ENCODE measurements around the gene TMEM43. TPM values are rescaled to one million over a fixed set of nuclear protein-coding genes. Genes with fewer than 3 reads are reported as not detected.

The TMEM43 gene
- total and polyA plus RNA-seq, 10 of the 15 experiments (the other 5 are each of a cell fraction or from before 2014, with no cell fraction given) = 7.2 to 33.0 (median 18.5) TPM

DNA sequence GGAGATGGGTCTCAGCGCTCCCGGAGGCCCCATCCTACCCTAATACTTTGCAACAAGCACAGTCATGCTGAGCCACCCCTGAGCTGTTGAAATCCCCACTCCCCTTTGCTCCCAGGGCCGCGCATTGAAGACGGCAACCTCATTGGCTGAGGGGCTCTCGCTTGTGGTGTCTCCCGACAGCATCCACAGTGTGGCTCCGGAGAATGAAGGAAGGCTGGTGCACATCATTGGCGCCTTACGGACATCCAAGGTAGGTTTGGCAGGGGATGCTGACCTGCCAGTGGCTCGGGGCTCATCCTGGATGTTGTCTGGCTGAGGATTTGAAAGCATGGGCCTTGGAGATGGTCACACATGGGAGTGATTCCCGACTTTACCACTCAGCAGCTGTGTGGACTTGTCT lies 5.9 kb downstream of the TMEM43 start (continued):
- TF ChIP-seq, protein P1, sequence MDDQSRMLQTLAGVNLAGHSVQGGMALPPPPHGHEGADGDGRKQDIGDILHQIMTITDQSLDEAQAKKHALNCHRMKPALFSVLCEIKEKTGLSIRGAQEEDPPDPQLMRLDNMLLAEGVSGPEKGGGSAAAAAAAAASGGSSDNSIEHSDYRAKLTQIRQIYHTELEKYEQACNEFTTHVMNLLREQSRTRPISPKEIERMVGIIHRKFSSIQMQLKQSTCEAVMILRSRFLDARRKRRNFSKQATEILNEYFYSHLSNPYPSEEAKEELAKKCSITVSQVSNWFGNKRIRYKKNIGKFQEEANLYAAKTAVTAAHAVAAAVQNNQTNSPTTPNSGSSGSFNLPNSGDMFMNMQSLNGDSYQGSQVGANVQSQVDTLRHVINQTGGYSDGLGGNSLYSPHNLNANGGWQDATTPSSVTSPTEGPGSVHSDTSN (IDR thresholded peaks at IDR 0.05; ENCODE audit: insufficient replicate concordance, low read depth, low read length) = no peak
- TF ChIP-seq, protein P2, sequence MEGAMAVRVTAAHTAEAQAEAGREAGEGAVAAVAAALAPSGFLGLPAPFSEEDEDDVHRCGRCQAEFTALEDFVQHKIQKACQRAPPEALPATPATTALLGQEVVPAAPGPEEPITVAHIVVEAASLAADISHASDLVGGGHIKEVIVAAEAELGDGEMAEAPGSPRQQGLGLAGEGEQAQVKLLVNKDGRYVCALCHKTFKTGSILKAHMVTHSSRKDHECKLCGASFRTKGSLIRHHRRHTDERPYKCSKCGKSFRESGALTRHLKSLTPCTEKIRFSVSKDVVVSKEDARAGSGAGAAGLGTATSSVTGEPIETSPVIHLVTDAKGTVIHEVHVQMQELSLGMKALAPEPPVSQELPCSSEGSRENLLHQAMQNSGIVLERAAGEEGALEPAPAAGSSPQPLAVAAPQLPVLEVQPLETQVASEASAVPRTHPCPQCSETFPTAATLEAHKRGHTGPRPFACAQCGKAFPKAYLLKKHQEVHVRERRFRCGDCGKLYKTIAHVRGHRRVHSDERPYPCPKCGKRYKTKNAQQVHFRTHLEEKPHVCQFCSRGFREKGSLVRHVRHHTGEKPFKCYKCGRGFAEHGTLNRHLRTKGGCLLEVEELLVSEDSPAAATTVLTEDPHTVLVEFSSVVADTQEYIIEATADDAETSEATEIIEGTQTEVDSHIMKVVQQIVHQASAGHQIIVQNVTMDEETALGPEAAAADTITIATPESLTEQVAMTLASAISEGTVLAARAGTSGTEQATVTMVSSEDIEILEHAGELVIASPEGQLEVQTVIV (IDR thresholded peaks at IDR 0.05; ENCODE audit: borderline replicate concordance, partially characterized antibody) = no peak
- TF ChIP-seq, protein P3, sequence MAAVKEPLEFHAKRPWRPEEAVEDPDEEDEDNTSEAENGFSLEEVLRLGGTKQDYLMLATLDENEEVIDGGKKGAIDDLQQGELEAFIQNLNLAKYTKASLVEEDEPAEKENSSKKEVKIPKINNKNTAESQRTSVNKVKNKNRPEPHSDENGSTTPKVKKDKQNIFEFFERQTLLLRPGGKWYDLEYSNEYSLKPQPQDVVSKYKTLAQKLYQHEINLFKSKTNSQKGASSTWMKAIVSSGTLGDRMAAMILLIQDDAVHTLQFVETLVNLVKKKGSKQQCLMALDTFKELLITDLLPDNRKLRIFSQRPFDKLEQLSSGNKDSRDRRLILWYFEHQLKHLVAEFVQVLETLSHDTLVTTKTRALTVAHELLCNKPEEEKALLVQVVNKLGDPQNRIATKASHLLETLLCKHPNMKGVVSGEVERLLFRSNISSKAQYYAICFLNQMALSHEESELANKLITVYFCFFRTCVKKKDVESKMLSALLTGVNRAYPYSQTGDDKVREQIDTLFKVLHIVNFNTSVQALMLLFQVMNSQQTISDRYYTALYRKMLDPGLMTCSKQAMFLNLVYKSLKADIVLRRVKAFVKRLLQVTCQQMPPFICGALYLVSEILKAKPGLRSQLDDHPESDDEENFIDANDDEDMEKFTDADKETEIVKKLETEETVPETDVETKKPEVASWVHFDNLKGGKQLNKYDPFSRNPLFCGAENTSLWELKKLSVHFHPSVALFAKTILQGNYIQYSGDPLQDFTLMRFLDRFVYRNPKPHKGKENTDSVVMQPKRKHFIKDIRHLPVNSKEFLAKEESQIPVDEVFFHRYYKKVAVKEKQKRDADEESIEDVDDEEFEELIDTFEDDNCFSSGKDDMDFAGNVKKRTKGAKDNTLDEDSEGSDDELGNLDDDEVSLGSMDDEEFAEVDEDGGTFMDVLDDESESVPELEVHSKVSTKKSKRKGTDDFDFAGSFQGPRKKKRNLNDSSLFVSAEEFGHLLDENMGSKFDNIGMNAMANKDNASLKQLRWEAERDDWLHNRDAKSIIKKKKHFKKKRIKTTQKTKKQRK (IDR thresholded peaks at IDR 0.05; ENCODE audit: low read depth, low read length) = no peak
- TF ChIP-seq MXI1 (IDR thresholded peaks at IDR 0.05; ENCODE audit: low read depth, low read length) (no peak), BHLHE40 (IDR thresholded peaks at IDR 0.05; ENCODE audit: borderline replicate concordance in 1 of 2, low read depth in 2 of 2, low read length in 1 of 2) (no peak), NRF1 (conservative IDR thresholded peaks at IDR 0.05; ENCODE audit: low read depth, low read length) (no peak), GATAD2B (conservative IDR thresholded peaks at IDR 0.05; ENCODE audit: low read depth) (no peak), NR2F1 (conservative IDR thresholded peaks at IDR 0.05) (no peak)
- TF ChIP-seq, protein P4, sequence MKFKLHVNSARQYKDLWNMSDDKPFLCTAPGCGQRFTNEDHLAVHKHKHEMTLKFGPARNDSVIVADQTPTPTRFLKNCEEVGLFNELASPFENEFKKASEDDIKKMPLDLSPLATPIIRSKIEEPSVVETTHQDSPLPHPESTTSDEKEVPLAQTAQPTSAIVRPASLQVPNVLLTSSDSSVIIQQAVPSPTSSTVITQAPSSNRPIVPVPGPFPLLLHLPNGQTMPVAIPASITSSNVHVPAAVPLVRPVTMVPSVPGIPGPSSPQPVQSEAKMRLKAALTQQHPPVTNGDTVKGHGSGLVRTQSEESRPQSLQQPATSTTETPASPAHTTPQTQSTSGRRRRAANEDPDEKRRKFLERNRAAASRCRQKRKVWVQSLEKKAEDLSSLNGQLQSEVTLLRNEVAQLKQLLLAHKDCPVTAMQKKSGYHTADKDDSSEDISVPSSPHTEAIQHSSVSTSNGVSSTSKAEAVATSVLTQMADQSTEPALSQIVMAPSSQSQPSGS (IDR thresholded peaks at IDR 0.05; ENCODE audit: low read length) = no peak
